ENCODE data around the gene ITIH3.

Gene ITIH3

GRCh38 chr3:52846432-52846965 lies 51.9 kb downstream of the ITIH3 start:
- DNase-seq, result no peak

GRCh38 chr3:52847241-52847640 lies 52.6 kb downstream of the ITIH3 start:
- no peak for DNase-seq

GRCh38 chr3:52847726-52848125 lies 53.1 kb downstream of the ITIH3 start:
- DNase-seq, result no peak

GRCh38 chr3:52848617-52849016 lies 54.0 kb downstream of the ITIH3 start:
- DNase-seq, result no peak

- DNase-seq, result no peak
Measured at GRCh38 chr3:52849656-52850055, 55.1 kb downstream of the ITIH3 start.

GRCh38 chr3:52851348-52851747 lies 56.8 kb downstream of the ITIH3 start:
- no peak for DNase-seq

GRCh38 chr3:52852419-52852818 lies 57.8 kb downstream of the ITIH3 start:
- no peak for DNase-seq

GRCh38 chr3:52854013-52854412 lies 59.4 kb downstream of the ITIH3 start:
- DNase-seq, result no peak

- DNase-seq, result no peak
Measured at GRCh38 chr3:52856666-52857065, 62.1 kb downstream of the ITIH3 start.

- no peak for DNase-seq
Measured at GRCh38 chr3:52857133-52857532, 62.5 kb downstream of the ITIH3 start.

- no peak for DNase-seq
Measured at GRCh38 chr3:52857864-52858263, 63.3 kb downstream of the ITIH3 start.
